H1 (cell line): Measurements from ENCODE around the gene ACTG1. TPM values are rescaled to one million over a fixed set of nuclear protein-coding genes. Genes with fewer than 3 reads are reported as not detected.

Experiments used
- ASH2L ChIP-seq: fragments of 200-600, 300-600 bp; sonication (generic); IDR thresholded peaks from one replicate; pipeline ENCODE4 v1.7.1; 2017; ENCODE audit warnings: low read length
- BACH1 ChIP-seq: IDR thresholded peaks from 2 replicates; pipeline ENCODE4 v1.6.1; 2012; ENCODE audit warnings: low read length, improper control_type of control experiment
- BRCA1 ChIP-seq: IDR thresholded peaks from 2 replicates; pipeline ENCODE4 v1.6.1; 2012; ENCODE audit warnings: low read depth, low read length, improper control_type of control experiment
- CBX8 ChIP-seq: fragments of 300-800, 300-1000 bp; sonication (generic); IDR thresholded peaks from 2 replicates; pipeline ENCODE4 v1.7.1; 2016; ENCODE audit warnings: low read depth, low read length, borderline replicate concordance
- CEBPB ChIP-seq: IDR thresholded peaks from 2 replicates; pipeline ENCODE4 v1.6.1; 2012; ENCODE audit warnings: low read depth, low read length
- CHD2 ChIP-seq: IDR thresholded peaks from 2 replicates; pipeline ENCODE4 v1.6.1; 2012; ENCODE audit warnings: low read length, improper control_type of control experiment
- EP300 ChIP-seq, 2 experiments: IDR thresholded peaks; 1 replicate in 1 of 2; 2 replicates in 1 of 2; pipeline ENCODE4 v1.6.1; 2011 to 2012; ENCODE audit warnings: low read depth in 2 of 2, low read length in 2 of 2, mild to moderate bottlenecking in 2 of 2, borderline replicate concordance in 1 of 2, inconsistent platforms in 1 of 2, moderate library complexity in 1 of 2
- EZH2 ChIP-seq: fragments of 200-600 bp; sonication (generic); IDR thresholded peaks from 2 replicates; pipeline ENCODE4 v1.7.1; 2012; ENCODE audit warnings: low read depth, mild to moderate bottlenecking, moderate library complexity, low read length, inconsistent platforms; ENCODE audit not compliant: severe bottlenecking
- GTF2F1 ChIP-seq: IDR thresholded peaks from 2 replicates; pipeline ENCODE4 v1.6.1; 2012; ENCODE audit warnings: low read depth, low read length, improper control_type of control experiment, borderline replicate concordance
- HDAC2 ChIP-seq, 2 experiments: fragments of 300-600 bp in 1 of 2; sonication (generic) in 1 of 2; IDR thresholded peaks; 2 replicates each; pipeline ENCODE4 v1.6.1; 2011 to 2012; ENCODE audit warnings: low read depth in 2 of 2, low read length in 2 of 2, mild to moderate bottlenecking in 2 of 2, moderate library complexity in 2 of 2, borderline replicate concordance in 1 of 2, inconsistent platforms in 1 of 2
- JUND ChIP-seq: IDR thresholded peaks from 2 replicates; pipeline ENCODE4 v1.6.1; 2011; ENCODE audit warnings: mild to moderate bottlenecking, improper control_type of control experiment, low read length
- KDM4A ChIP-seq: IDR thresholded peaks from one replicate; pipeline ENCODE4 v1.7.1; 2012; ENCODE audit warnings: low read depth, mild to moderate bottlenecking, moderate library complexity, low read length, inconsistent platforms; ENCODE audit not compliant: severe bottlenecking
- KDM5A ChIP-seq: fragments of 200-600 bp; IDR thresholded peaks from 2 replicates; pipeline ENCODE4 v1.7.1; 2012; ENCODE audit warnings: mild to moderate bottlenecking, low read length, inconsistent platforms, mixed read lengths
- POLR2A ChIP-seq, 2 experiments: IDR thresholded peaks; 1 replicate in 1 of 2; 2 replicates in 1 of 2; pipeline ENCODE4 v1.6.1; 2011; ENCODE audit warnings: low read depth in 2 of 2, low read length in 2 of 2, mild to moderate bottlenecking in 2 of 2; ENCODE audit errors: control extremely low read depth in 1 of 2
- RBBP5 ChIP-seq: IDR thresholded peaks from 2 replicates; pipeline ENCODE4 v1.7.1; 2012; ENCODE audit warnings: low read depth, mild to moderate bottlenecking, inconsistent platforms, low read length, moderate library complexity, borderline replicate concordance
- RFX5 ChIP-seq: IDR thresholded peaks from 2 replicates; pipeline ENCODE4 v1.6.1; 2011; ENCODE audit warnings: low read depth, low read length, improper control_type of control experiment, borderline replicate concordance
- SIN3A ChIP-seq, 2 experiments: IDR thresholded peaks in 1 of 2; conservative IDR thresholded peaks in 1 of 2; 2 replicates each; pipeline ENCODE4 v1.6.1; 2011 to 2012; ENCODE audit warnings: low read length in 2 of 2, improper control_type of control experiment in 1 of 2, low read depth in 1 of 2, mild to moderate bottlenecking in 1 of 2
- SIRT6 ChIP-seq: IDR thresholded peaks from one replicate; pipeline ENCODE4 v1.7.1; 2012; ENCODE audit warnings: low read length, inconsistent platforms
- SIX5 ChIP-seq: IDR thresholded peaks from 2 replicates; pipeline ENCODE4 v1.6.1; 2011; ENCODE audit warnings: mild to moderate bottlenecking, low read depth, low read length
- SP1 ChIP-seq: IDR thresholded peaks from 2 replicates; pipeline ENCODE4 v1.6.1; 2011; ENCODE audit warnings: low read depth, low read length
- SP4 ChIP-seq: IDR thresholded peaks from 2 replicates; pipeline ENCODE4 v1.6.1; 2012; ENCODE audit warnings: low read length, inconsistent platforms
- SUZ12 ChIP-seq: fragments of 200-600 bp; sonication (generic); IDR thresholded peaks from 2 replicates; pipeline ENCODE4 v1.6.1; 2012; ENCODE audit warnings: mild to moderate bottlenecking, inconsistent platforms, low read length, moderate library complexity, mixed read lengths
- TAF1 ChIP-seq: IDR thresholded peaks from 2 replicates; pipeline ENCODE4 v1.6.1; 2011; ENCODE audit warnings: mild to moderate bottlenecking, low read depth, low read length
- ZNF274 ChIP-seq: IDR thresholded peaks from 2 replicates; pipeline ENCODE4 v1.7.0; 2012; ENCODE audit warnings: low read length, borderline replicate concordance; ENCODE audit errors: extremely low read depth
- polyA plus RNA-seq, 7 experiments: library from polyadenylated mRNA; depleted of rRNA in 3 of 7; stranded (reverse) in 5 of 7; unstranded in 2 of 7; fragments of >200 nt in 5 of 7; fragments of 200-250 nt in 2 of 7; gene quantifications; 1 replicate in 5 of 7; 2 replicates in 1 of 7; 4 replicates in 1 of 7; pipeline versions ENCODE4 v1.2.1 to v1.2.3, GENCODE V29; 2011 to 2013; ENCODE audit warnings: missing spikeins in 2 of 7, mixed read lengths in 2 of 7
- total RNA-seq: library from RNA; stranded (reverse); fragmentation: NEBNext Ultra II Directional; extraction: Animal tissue kit (Norgen Biotek cat#: 25700); gene quantifications from 2 replicates; pipeline ENCODE4 v1.2.1, GENCODE V29; 2021
- TF ChIP-seq, protein P1 (sequence below): IDR thresholded peaks from 2 replicates; pipeline ENCODE4 v1.6.1; 2012; ENCODE audit warnings: inconsistent platforms

The ACTG1 gene
- total and polyA plus RNA-seq, 2 of the 8 experiments (the other 6 are each of a cell fraction or from before 2014, with no cell fraction given): 3,535 to 5,010 TPM

DNA sequence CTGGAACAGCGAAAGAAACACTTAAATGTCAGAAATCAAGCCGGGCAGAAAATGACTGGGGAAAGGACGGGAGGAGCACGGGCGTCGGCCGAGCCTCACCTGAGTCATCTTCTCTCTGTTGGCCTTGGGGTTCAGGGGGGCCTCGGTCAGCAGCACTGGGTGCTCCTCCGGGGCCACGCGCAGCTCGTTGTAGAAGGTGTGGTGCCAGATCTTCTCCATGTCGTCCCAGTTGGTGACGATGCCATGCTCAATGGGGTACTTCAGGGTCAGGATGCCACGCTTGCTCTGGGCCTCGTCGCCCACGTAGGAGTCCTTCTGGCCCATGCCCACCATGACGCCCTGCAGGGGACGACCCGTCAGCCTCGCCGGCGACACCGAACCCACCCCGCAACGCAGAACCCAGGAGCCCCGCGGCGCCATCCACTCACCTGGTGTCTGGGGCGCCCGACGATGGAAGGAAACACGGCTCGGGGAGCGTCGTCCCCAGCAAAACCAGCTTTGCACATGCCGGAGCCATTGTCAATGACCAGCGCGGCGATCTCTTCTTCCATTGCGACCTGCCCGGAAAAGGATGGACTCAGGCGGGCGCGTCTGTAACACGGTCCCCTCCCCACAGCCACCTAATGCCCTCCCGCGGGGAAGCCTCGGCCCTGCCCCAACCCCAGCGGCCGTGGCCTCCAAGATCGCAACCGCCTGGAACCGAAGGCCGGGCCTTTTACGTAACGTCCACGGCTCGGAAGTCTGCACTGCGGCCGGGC lies 616 bp downstream of the ACTG1 start (continued):
- peak; percentile 13 for TF ChIP-seq EZH2
- TF ChIP-seq ZNF274: no peak
- TF ChIP-seq SP4: no peak
- TF ChIP-seq RFX5: no peak
- no peak for TF ChIP-seq KDM5A
- no peak for TF ChIP-seq TAF1
- TF ChIP-seq SIN3A (conservative IDR thresholded peaks at IDR 0.05 in 1 of 2, IDR thresholded peaks at IDR 0.05 in 1 of 2; ENCODE audit: low read depth in 1 of 2, low read length in 2 of 2): peak; percentile 31 to 84; a peak in 3 of 4 replicates
- TF ChIP-seq GTF2F1: no peak
- TF ChIP-seq SIX5: no peak
- no peak for TF ChIP-seq JUND
- no peak for TF ChIP-seq CHD2
- TF ChIP-seq CBX8: no peak
- no peak for TF ChIP-seq KDM4A
- no peak for TF ChIP-seq SUZ12
- TF ChIP-seq BRCA1: no peak
- TF ChIP-seq POLR2A (IDR thresholded peaks at IDR 0.05; ENCODE audit: control extremely low read depth in 1 of 2, low read depth in 2 of 2, low read length in 2 of 2): peak; percentile 69 to 93
- TF ChIP-seq HDAC2 (IDR thresholded peaks at IDR 0.05; ENCODE audit: borderline replicate concordance in 1 of 2, low read depth in 2 of 2, low read length in 2 of 2): no peak; a peak in 1 of 4 replicates
- TF ChIP-seq ASH2L: no peak
- no peak for TF ChIP-seq RBBP5
- no peak for TF ChIP-seq SIRT6
- TF ChIP-seq BACH1: no peak
- TF ChIP-seq, protein P1, sequence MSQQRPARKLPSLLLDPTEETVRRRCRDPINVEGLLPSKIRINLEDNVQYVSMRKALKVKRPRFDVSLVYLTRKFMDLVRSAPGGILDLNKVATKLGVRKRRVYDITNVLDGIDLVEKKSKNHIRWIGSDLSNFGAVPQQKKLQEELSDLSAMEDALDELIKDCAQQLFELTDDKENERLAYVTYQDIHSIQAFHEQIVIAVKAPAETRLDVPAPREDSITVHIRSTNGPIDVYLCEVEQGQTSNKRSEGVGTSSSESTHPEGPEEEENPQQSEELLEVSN: no peak
- TF ChIP-seq EP300 (IDR thresholded peaks at IDR 0.05; ENCODE audit: borderline replicate concordance in 1 of 2, low read depth in 2 of 2, low read length in 2 of 2): no peak
- no peak; the same call in 1 of the 2 replicates for TF ChIP-seq SP1
- TF ChIP-seq CEBPB: no peak
